ENCODE measurements around the gene GHR.

DNA sequence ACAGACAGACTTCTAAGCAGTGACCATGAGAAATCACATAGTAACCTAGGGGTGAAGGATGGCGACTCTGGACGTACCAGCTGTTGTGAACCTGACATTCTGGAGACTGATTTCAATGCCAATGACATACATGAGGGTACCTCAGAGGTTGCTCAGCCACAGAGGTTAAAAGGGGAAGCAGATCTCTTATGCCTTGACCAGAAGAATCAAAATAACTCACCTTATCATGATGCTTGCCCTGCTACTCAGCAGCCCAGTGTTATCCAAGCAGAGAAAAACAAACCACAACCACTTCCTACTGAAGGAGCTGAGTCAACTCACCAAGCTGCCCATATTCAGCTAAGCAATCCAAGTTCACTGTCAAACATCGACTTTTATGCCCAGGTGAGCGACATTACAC lies 295.4 kb downstream of the GHR start:
- TF ChIP-seq, protein P1, sequence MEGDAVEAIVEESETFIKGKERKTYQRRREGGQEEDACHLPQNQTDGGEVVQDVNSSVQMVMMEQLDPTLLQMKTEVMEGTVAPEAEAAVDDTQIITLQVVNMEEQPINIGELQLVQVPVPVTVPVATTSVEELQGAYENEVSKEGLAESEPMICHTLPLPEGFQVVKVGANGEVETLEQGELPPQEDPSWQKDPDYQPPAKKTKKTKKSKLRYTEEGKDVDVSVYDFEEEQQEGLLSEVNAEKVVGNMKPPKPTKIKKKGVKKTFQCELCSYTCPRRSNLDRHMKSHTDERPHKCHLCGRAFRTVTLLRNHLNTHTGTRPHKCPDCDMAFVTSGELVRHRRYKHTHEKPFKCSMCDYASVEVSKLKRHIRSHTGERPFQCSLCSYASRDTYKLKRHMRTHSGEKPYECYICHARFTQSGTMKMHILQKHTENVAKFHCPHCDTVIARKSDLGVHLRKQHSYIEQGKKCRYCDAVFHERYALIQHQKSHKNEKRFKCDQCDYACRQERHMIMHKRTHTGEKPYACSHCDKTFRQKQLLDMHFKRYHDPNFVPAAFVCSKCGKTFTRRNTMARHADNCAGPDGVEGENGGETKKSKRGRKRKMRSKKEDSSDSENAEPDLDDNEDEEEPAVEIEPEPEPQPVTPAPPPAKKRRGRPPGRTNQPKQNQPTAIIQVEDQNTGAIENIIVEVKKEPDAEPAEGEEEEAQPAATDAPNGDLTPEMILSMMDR (IDR thresholded peaks at IDR 0.05) = no peak
- no peak for TF ChIP-seq POLR2A (IDR thresholded peaks at IDR 0.05)
